ENCODE data around the gene CDH26. TPM values are rescaled to one million over a fixed set of nuclear protein-coding genes. Genes with fewer than 3 reads are reported as not detected.

CDH26 gene
- total and polyA plus RNA-seq, 2 of the 13 experiments (the other 11 are each of a cell fraction or from before 2014, with no cell fraction given): 0.40 to 1.1 TPM

- TF ChIP-seq TARDBP (CRISPR knock-in tag; IDR thresholded peaks at IDR 0.05): peak; percentile 96
- peak in 1 of 2 experiments; percentile 43; a peak in 1 of 4 replicates for TF ChIP-seq REST (IDR thresholded peaks at IDR 0.05; ENCODE audit: borderline replicate concordance in 1 of 2, low read depth in 1 of 2, low read length in 2 of 2)
- TF ChIP-seq, protein P1, sequence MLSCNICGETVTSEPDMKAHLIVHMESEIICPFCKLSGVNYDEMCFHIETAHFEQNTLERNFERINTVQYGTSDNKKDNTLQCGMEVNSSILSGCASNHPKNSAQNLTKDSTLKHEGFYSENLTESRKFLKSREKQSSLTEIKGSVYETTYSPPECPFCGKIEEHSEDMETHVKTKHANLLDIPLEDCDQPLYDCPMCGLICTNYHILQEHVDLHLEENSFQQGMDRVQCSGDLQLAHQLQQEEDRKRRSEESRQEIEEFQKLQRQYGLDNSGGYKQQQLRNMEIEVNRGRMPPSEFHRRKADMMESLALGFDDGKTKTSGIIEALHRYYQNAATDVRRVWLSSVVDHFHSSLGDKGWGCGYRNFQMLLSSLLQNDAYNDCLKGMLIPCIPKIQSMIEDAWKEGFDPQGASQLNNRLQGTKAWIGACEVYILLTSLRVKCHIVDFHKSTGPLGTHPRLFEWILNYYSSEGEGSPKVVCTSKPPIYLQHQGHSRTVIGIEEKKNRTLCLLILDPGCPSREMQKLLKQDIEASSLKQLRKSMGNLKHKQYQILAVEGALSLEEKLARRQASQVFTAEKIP (CRISPR knock-in tag; IDR thresholded peaks at IDR 0.05; ENCODE audit: borderline replicate concordance): 0 out of 2 replicates have a peak, but pooled peaks have one; percentile 28
- TF ChIP-seq, protein P2, sequence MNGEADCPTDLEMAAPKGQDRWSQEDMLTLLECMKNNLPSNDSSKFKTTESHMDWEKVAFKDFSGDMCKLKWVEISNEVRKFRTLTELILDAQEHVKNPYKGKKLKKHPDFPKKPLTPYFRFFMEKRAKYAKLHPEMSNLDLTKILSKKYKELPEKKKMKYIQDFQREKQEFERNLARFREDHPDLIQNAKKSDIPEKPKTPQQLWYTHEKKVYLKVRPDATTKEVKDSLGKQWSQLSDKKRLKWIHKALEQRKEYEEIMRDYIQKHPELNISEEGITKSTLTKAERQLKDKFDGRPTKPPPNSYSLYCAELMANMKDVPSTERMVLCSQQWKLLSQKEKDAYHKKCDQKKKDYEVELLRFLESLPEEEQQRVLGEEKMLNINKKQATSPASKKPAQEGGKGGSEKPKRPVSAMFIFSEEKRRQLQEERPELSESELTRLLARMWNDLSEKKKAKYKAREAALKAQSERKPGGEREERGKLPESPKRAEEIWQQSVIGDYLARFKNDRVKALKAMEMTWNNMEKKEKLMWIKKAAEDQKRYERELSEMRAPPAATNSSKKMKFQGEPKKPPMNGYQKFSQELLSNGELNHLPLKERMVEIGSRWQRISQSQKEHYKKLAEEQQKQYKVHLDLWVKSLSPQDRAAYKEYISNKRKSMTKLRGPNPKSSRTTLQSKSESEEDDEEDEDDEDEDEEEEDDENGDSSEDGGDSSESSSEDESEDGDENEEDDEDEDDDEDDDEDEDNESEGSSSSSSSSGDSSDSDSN (CRISPR knock-in tag; IDR thresholded peaks at IDR 0.05): peak; percentile 95; the same call in 1 of the 2 replicates
- TF ChIP-seq ZNF619 (CRISPR knock-in tag; IDR thresholded peaks at IDR 0.05): peak; percentile 92; the same call in 1 of the 2 replicates
- TF ChIP-seq, protein P3, sequence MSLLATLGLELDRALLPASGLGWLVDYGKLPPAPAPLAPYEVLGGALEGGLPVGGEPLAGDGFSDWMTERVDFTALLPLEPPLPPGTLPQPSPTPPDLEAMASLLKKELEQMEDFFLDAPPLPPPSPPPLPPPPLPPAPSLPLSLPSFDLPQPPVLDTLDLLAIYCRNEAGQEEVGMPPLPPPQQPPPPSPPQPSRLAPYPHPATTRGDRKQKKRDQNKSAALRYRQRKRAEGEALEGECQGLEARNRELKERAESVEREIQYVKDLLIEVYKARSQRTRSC (CRISPR knock-in tag; IDR thresholded peaks at IDR 0.05; ENCODE audit: low read depth): 0 out of 2 replicates have a peak, but pooled peaks have one; percentile 75
- TF ChIP-seq, protein P4, sequence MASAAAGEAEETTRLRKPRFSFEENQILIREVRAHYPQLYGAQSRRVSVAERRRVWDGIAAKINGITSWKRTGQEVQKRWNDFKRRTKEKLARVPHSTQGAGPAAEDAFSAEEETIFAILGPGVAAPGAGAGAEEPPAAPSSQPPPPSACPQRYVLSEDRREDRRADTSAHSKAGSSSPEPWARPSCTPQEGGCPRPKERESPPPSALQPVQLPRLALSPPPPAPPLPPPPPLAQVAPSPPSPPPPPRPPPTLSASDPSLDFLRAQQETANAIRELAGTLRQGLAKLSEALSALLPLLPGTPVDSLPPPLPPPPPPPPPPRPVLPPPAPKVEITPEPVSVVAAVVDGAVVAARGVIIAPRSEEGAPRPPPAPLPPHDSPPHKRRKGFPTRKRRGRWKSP (CRISPR knock-in tag; IDR thresholded peaks at IDR 0.05): peak; percentile 84
- TF ChIP-seq, protein P5, sequence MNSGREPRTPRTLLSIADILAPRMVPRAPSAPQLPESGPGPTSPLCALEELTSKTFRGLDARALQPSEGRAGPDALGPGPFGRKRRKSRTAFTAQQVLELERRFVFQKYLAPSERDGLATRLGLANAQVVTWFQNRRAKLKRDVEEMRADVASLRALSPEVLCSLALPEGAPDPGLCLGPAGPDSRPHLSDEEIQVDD (CRISPR knock-in tag; IDR thresholded peaks at IDR 0.05; ENCODE audit: borderline replicate concordance): peak; percentile 42; the same call in 1 of the 2 replicates
- TF ChIP-seq NCOA5 (CRISPR knock-in tag; IDR thresholded peaks at IDR 0.05): no peak
- TF ChIP-seq POLR2A (IDR thresholded peaks at IDR 0.05; ENCODE audit: insufficient read depth in 1 of 2, low read depth in 2 of 2, low read length in 2 of 2): peak; percentile 88 to 94
- TF ChIP-seq KDM3A (CRISPR knock-in tag; IDR thresholded peaks at IDR 0.05; ENCODE audit: low read depth): 0 out of 2 replicates have a peak, but pooled peaks have one; percentile 13
- peak; percentile 66; the same call in 1 of the 2 replicates for TF ChIP-seq ZNF674 (CRISPR knock-in tag; IDR thresholded peaks at IDR 0.05; ENCODE audit: low read depth)
- TF ChIP-seq SIX1 (CRISPR knock-in tag; IDR thresholded peaks at IDR 0.05; ENCODE audit: borderline replicate concordance): no peak; the same call in 1 of the 2 replicates
- no peak; the same call in none of the 2 replicates for TF ChIP-seq ZNF557 (CRISPR knock-in tag; IDR thresholded peaks at IDR 0.05)
- peak; percentile 93 for TF ChIP-seq FOXC1 (CRISPR knock-in tag; IDR thresholded peaks at IDR 0.05; ENCODE audit: borderline replicate concordance)
- peak; percentile 4; the same call in 1 of the 2 replicates for TF ChIP-seq HCFC1 (IDR thresholded peaks at IDR 0.05; ENCODE audit: low read depth, low read length)
- peak; percentile 79; the same call in 1 of the 2 replicates for TF ChIP-seq FOXK1 (CRISPR knock-in tag; IDR thresholded peaks at IDR 0.05; ENCODE audit: borderline replicate concordance, low read depth)
- peak; percentile 82 for TF ChIP-seq ZNF430 (CRISPR knock-in tag; IDR thresholded peaks at IDR 0.05)
Measured at GRCh38 chr20:59940129-59940955, 17.9 kb upstream of the CDH26 start, which contains the start of the genes FAM217B and PPP1R3D (continued).

Measured in HepG2 (cell line).